ENCODE data around the gene AQP2.
A peak's percentile ranks its signal among the peaks of the same experiment; 100 is the strongest.

AQP2 gene, protein sequence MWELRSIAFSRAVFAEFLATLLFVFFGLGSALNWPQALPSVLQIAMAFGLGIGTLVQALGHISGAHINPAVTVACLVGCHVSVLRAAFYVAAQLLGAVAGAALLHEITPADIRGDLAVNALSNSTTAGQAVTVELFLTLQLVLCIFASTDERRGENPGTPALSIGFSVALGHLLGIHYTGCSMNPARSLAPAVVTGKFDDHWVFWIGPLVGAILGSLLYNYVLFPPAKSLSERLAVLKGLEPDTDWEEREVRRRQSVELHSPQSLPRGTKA

DNA sequence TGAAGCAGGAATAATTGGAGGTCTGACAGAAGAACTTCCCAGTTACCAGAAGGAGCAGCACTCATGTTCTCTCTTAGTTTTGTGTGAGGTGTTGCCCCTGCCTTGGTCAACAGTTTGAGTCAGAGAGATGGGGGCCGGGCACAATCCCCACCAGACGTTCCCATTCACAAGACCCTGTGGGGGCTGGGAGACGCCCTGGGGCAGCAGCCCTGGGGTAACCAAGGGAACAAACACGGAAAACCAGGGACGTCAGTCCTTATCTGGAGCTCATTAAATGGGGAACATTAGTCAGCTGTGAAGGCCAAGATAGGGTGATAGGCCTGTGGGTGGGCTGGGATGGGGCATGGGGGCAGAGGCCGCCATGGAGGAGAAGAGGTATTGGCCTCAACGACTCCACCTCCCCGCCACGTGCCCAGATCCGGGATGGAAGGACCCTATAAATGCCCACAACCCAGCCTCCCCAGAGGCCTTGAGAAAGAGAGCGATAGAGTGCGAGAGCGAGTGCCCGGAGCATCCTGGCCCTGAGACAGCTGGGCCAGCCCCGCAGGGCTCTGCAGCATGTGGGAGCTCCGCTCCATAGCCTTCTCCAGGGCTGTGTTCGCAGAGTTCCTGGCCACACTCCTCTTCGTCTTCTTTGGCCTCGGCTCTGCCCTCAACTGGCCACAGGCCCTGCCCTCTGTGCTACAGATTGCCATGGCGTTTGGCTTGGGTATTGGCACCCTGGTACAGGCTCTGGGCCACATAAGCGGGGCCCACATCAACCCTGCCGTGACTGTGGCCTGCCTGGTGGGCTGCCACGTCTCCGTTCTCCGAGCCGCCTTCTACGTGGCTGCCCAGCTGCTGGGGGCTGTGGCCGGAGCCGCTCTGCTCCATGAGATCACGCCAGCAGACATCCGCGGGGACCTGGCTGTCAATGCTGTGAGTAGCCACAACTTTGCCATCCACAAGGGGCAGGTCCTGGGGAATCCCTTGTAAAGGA, at the start of gene AQP2:
TSS of gene AQP2 (plus strand) at position 465 of the 979 bp plus-strand sequence. CDS start at position 559, 94 bp downstream.
- no peak for DNase-seq
- Mint-ChIP-seq H3K9me3 (no peaks in the 10 kb centered on the region), H3K27ac (no peak within 1 kb of the TSS), H3K4me3 (no peak within 1 kb of the TSS), H3K36me3 (ENCODE audit: low read depth) (no peaks in the 10 kb centered on the region), H3K4me1 (peaks cover 13% of the 10 kb centered on the region), H3K27me3 (peaks cover 22% of the 10 kb centered on the region)
- ATAC-seq, result no peak

DNA sequence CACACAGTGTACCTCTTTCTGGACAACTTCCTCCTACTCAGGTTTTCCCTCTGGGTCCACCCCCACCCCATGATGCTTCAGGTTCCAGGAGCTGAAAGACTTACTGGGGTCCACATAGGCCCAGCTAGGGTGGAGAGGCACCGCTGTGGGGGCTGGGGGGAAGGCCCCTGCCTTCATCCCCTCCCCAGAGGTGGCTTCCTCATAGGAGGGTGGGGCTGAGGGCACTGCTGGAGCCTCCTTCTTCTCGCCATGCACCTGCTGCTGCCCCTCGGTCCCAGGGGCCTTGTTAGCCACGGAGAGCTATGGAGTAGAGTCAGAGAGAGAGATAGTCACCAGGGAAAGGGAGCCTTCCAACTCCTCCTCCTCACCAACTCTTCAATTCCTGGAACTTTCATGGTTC, 49.5 kb upstream of the AQP2 start:
- Mint-ChIP-seq H3K9me3 (no peaks in the 10 kb centered on the region), H3K36me3 (ENCODE audit: low read depth) (no peaks in the 10 kb centered on the region), H3K27ac (no peak overlapping the region), H3K4me1 (peaks cover 6% of the 10 kb centered on the region), H3K27me3 (peaks cover 25% of the 10 kb centered on the region), H3K4me3 (no peak overlapping the region)
- no peak for ATAC-seq
- no peak for DNase-seq

DNA sequence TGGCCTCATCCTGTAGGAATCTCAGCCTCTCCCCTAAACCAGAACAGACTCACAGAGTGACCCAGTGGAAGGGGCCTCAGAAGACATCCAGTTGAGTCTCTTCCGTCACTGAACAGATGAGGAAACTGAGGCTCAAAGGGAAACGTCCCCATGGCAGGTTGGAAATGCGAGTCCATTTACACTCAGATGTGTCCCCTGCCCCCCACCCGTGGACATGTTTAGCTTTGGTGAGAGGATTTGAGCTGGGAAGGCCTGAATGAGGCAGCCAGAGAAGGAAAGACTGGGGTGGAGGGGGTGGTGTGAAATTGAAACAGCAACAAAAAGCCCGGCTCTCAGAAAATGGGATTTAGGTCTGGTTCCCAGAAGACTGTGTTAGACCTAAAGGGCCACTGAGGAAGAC, 48.6 kb upstream of the AQP2 start:
- Mint-ChIP-seq H3K4me3 (no peak overlapping the region), H3K9me3 (no peaks in the 10 kb centered on the region), H3K27me3 (peaks cover 25% of the 10 kb centered on the region), H3K36me3 (ENCODE audit: low read depth) (no peaks in the 10 kb centered on the region), H3K4me1 (peaks cover 6% of the 10 kb centered on the region), H3K27ac (no peak overlapping the region)
- DNase-seq (no peak), ATAC-seq (no peak)

DNA sequence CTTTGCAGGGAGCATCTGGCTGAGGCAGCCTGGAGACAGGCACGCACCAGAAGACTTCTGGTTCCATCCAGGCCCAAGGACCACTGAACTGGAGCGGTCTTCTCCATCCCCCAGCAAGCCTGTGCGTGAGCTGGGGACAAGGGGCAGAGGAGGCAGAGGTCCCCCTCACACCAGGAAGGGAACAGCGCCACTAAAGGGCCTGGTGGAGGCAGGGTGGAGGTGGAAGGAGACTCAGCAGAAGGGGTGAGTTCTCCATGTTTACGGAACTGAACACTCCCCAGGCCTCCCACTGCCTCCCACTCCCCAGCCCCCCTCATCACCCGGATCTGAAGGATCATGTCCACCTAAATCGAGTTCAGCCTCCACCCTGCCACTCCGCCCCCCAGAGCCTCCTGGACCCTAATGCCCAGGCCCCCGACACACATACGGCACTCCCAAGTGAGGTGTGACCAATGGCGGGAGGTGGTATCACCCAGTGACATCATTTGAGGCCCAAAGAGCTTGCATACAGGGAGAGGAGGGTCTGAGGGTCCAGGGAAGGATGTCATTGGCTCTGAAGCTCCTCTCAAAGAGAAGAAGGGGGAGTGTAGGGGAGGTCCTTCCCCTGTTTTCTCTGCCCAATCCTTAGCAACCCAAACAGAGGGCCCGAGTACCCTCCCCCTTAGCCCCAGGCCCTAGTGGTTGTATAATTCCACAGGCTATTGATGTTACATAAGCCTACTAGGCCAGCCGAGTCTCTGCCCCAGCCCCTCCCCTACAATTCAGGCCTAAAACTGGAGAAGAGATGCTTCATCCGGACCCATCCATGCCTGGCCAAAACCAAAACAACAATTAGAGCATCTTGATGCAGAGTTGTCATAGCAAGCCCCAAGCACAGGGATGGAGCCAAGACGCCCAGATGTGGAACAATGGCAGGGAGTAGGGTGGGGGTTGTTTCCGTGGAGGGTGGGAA, 47.9 kb upstream of the AQP2 start:
- H3K36me3 Mint-ChIP-seq (ENCODE audit: low read depth), result no peaks in the 10 kb centered on the region
- H3K4me3 Mint-ChIP-seq, result peak overlapping the region; percentile 43
- peaks cover 6% of the 10 kb centered on the region for H3K4me1 Mint-ChIP-seq
- H3K27ac Mint-ChIP-seq, result no peak overlapping the region
- DNase-seq (no peak), ATAC-seq (no peak)
- H3K9me3 Mint-ChIP-seq, result no peaks in the 10 kb centered on the region
- peaks cover 24% of the 10 kb centered on the region for H3K27me3 Mint-ChIP-seq

DNA sequence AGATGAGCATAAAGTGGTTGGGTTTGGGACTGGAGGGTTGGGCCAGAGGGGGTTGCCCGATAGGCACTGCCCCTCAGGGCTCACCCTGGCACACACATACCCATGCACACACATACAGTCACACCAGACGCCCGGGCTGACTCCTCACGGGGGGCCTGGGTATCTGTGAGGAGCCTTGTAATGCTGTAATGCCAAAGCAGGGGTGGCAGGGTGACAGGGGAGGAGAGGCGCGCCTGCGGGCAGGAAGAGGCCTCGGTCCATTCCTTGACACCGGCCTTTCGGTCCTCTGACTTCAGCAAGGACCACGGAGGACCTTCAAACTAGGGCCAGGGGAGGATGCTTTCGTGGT, 47.2 kb upstream of the AQP2 start:
- H3K27me3 Mint-ChIP-seq, result peaks cover 18% of the 10 kb centered on the region
- no peak for ATAC-seq

DNA sequence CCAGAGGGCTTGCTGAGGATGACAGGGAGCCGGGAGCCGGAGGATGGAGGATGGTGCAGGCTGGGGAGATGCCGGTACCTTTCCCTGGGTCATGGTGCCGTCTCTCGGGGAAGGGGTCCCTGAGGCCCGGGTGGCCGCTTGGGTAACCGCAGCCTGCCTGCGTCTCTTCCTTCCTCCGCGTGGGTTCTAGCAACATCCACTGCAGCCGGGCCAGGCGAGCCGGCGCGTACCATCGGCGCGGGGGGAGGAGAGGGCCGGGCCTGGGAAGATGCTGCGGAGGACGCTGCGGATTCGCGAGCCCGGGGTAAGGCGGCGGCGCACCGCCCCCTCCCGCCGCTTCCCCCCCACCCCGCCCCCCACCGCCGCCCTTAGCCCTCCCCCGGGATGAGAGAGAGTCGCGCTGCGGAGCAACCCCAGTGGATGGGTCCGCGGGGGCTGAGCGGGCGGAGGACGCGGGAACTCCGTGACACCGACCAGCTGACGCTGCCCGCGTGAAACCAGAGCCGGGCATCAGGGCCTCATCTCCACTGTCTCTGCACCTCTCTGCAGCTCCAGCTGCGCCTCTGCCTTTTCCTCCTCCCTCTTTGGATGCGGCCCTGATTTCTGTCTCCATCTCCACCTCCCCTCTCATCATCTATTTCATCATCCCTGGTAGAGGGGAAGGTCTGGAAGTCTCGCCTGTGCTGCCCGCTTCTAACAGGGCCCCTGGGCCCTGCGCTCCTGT, 46.7 kb upstream of the AQP2 start, which contains the start of gene FAIM2:
TSS of gene FAIM2 (minus strand) at position 201 of the 724 bp plus-strand sequence. CDS start at position 93, 108 bp downstream.
- Mint-ChIP-seq H3K27ac (no peak within 1 kb of the TSS), H3K27me3 (peaks cover 16% of the 10 kb centered on the region), H3K9me3 (no peaks in the 10 kb centered on the region), H3K4me1 (peaks cover 6% of the 10 kb centered on the region), H3K36me3 (ENCODE audit: low read depth) (no peaks in the 10 kb centered on the region), H3K4me3 (peak within 1 kb of the TSS; percentile 58)
- DNase-seq (peak; percentile 59), ATAC-seq (peak; percentile 55)

More for the DNA sequence above, 47.2 kb upstream of the AQP2 start:
- H3K9me3 Mint-ChIP-seq, result no peaks in the 10 kb centered on the region
- peak overlapping the region; percentile 43 for H3K4me3 Mint-ChIP-seq
- H3K36me3 Mint-ChIP-seq (ENCODE audit: low read depth), result no peaks in the 10 kb centered on the region
- no peak overlapping the region for H3K27ac Mint-ChIP-seq
- peaks cover 6% of the 10 kb centered on the region for H3K4me1 Mint-ChIP-seq
- DNase-seq, result no peak

DNA sequence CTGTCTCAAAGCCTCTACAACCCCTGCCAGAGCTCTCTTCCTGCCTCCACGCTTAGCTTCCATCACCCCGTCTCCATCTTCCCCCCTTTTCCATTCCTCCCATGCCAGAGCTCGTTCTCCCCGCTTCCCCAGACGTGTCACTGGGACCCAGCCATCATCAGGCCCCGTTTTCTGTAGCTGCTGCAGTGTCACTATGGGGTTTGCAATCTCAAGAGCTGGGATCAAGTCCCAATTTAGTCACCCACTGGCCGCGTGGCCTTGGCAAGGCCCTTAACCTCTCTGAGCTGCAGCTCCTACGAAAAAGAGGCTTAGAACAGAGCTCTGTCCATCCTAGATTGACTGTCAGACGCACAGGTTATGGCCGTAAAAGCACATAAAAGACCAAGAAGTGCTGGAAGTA, 45.9 kb upstream of the AQP2 start:
- Mint-ChIP-seq H3K4me1 (peaks cover 6% of the 10 kb centered on the region), H3K36me3 (ENCODE audit: low read depth) (no peaks in the 10 kb centered on the region), H3K4me3 (peak overlapping the region; percentile 58), H3K27ac (no peak overlapping the region), H3K9me3 (no peaks in the 10 kb centered on the region), H3K27me3 (peaks cover 16% of the 10 kb centered on the region)
- DNase-seq (no peak), ATAC-seq (no peak)

DNA sequence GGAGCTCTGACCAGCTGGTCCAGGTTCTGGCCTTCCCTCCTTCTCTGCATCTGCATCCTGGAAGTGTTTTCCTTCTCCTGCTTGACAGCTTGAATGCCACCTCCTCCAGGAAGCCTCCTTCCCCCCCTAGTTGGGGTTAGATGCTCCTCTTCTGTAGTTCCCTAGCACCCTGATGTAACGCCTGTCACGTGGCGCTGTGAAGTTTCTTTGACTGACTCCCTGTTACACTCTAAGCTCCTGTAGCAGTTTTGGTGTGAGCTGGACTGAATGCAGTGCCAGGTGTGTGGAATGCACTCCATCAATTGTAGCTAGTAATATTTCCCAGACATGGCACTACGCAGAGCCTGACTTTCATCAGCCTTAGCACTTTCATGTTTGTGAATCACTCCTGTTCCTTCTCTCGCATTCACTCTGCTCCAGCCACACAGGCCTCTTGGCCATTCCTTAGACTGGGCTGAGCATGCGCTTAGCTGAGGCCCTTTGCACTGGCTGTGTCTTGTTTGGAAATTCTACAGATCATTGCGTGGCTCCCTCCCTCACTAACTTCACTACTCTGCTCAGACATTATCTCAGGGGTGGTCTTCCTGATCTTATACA, 44.7 kb upstream of the AQP2 start:
- H3K4me1 Mint-ChIP-seq, result peaks cover 8% of the 10 kb centered on the region
- H3K36me3 Mint-ChIP-seq (ENCODE audit: low read depth), result no peaks in the 10 kb centered on the region
- no peak overlapping the region for H3K4me3 Mint-ChIP-seq
- H3K9me3 Mint-ChIP-seq, result no peaks in the 10 kb centered on the region
- ATAC-seq, result no peak
- H3K27ac Mint-ChIP-seq, result no peak overlapping the region
- H3K27me3 Mint-ChIP-seq, result peaks cover 16% of the 10 kb centered on the region
- no peak for DNase-seq

DNA sequence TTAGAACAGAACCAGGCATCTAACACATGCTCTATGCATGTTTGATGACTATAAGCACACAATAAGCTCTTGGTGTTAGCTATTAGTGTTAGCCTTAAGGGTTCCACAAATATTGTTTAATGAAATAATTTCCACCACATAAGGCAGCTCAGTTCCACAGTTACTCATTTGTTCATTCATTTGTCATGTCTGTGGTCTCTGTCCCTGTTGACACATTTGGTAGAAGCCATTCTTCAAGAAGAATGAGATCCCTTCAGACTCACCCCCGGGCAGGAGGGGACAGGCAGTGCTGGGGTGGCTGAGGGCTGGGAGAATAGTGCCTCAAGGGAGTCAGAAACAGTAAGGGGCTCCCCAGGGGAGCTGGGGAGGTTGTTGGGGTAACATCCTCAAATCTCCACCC, 43.2 kb upstream of the AQP2 start:
- Mint-ChIP-seq H3K27ac (no peak overlapping the region), H3K9me3 (no peaks in the 10 kb centered on the region), H3K27me3 (peaks cover 14% of the 10 kb centered on the region), H3K4me1 (peaks cover 8% of the 10 kb centered on the region), H3K36me3 (ENCODE audit: low read depth) (no peaks in the 10 kb centered on the region), H3K4me3 (no peak overlapping the region)
- DNase-seq (no peak), ATAC-seq (no peak)

DNA sequence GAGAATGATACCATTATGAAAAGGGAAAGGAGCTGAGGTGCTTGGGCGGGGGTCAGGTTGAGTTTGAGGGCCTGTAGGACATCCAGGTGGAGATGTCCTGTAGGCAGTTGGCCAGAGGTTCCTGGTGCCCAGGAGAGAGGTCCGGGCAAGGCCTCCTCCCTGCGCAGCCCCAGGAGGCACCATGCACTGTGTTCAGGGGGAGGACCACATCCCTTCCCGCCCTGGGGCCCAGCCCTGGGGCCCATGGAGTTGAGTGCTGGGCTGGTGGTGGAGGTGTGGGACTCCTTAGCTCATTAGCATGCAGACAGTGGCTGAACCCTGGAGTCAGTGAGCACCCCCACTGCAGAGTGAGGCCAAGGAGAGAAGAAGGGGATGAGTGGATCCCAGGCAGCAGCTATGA, 41.2 kb upstream of the AQP2 start:
- Mint-ChIP-seq H3K27ac (no peak overlapping the region), H3K9me3 (no peaks in the 10 kb centered on the region), H3K27me3 (peaks cover 11% of the 10 kb centered on the region), H3K36me3 (ENCODE audit: low read depth) (no peaks in the 10 kb centered on the region), H3K4me3 (no peak overlapping the region), H3K4me1 (peaks cover 4% of the 10 kb centered on the region)
- ATAC-seq (no peak), DNase-seq (no peak)

DNA sequence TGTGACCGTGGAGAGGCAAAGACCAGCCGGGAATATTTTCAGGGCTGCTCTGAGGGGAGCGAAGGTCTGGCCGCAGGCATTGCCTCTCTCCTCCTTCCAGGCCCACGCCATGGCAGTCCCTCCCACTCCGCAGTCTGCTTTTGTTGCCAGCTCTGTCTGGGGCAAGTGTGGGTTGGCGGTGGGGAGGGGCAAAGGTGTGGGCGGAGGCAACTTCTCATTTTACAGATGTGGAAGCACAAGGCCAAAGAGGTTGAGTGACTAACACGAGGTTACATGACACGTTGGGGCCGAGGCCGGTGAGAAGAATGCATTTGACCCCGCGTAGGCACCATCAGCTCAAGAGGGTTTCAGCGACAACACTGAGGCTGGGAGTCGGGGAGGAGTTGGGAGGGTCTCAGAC, 40.7 kb upstream of the AQP2 start:
- H3K4me1 Mint-ChIP-seq, result peaks cover 2% of the 10 kb centered on the region
- H3K27ac Mint-ChIP-seq, result no peak overlapping the region
- DNase-seq (no peak), ATAC-seq (peak; percentile 46)
- no peak overlapping the region for H3K4me3 Mint-ChIP-seq
- H3K27me3 Mint-ChIP-seq, result peaks cover 6% of the 10 kb centered on the region
- H3K36me3 Mint-ChIP-seq (ENCODE audit: low read depth), result no peaks in the 10 kb centered on the region
- no peaks in the 10 kb centered on the region for H3K9me3 Mint-ChIP-seq

DNA sequence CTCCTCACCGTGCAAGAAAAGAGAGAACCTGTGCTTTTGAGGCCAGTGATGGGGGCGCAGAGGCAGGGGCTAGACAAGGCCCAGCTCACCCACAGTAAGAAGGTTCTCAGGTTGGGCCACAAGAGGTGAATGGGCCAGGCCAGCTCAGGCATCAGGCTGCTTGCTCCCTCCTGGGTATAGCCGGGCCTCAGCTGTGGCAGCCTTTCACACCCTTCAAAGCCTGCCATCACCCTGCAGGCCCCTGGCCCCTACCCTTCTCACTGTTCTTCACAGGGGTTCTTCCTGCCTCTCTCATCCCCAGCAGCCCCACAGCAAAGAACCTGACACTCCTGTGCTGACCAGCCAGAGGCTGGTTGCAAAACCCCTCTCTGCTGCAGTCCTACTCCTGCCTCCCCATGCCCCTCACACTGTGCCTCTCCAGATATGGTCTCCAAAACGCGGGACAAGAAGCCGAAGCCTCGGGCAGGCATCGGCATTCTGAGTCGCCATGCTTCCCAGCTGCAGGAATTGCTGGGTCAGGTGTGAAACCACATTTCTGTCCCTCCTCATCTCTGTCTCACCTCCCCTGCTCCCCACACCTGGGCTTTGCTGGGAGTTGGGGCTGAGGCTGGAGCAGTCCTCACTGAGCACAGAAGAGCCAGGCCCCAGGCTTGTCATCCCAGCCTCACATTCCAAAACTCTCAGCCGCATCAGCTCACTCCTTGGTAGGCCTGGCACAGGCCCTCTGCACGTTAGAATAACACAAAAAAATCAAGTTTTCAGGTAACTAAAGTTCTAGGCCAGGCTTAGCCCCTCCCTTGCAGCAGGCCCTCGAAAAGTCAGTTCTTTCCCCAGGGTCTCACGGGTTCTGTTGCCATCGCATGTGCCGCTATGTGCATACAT, 40.0 kb upstream of the AQP2 start:
- H3K9me3 Mint-ChIP-seq, result no peaks in the 10 kb centered on the region
- H3K4me1 Mint-ChIP-seq, result peaks cover 2% of the 10 kb centered on the region
- H3K36me3 Mint-ChIP-seq (ENCODE audit: low read depth), result no peaks in the 10 kb centered on the region
- no peak overlapping the region for H3K4me3 Mint-ChIP-seq
- DNase-seq (no peak), ATAC-seq (no peak)
- H3K27ac Mint-ChIP-seq, result no peak overlapping the region
- H3K27me3 Mint-ChIP-seq, result peaks cover 4% of the 10 kb centered on the region

DNA sequence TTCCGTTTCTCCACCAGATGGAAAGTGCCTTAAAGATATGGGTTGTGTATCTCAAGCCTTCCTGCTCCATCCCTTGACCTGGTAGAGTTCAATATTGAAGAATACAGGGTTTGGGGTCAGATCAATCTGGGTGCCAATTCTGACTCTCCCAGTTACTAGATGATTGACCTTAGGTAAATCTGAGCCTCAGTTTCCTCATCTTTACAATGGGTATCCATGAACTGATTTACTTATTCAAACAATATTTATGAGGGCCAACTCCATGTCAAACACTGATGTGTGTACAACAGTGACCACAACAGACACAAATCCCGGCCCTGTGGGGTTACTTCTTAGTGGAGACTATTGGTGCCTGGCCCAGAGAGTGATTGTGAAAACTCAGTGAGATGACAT, 39.3 kb upstream of the AQP2 start:
- H3K27me3 Mint-ChIP-seq, result peaks cover 2% of the 10 kb centered on the region

More for the DNA sequence above, 39.3 kb upstream of the AQP2 start:
- no peak overlapping the region for H3K27ac Mint-ChIP-seq
- DNase-seq (no peak), ATAC-seq (no peak)
- H3K4me3 Mint-ChIP-seq, result no peak overlapping the region
- peaks cover 2% of the 10 kb centered on the region for H3K4me1 Mint-ChIP-seq
- H3K9me3 Mint-ChIP-seq, result no peaks in the 10 kb centered on the region
- H3K36me3 Mint-ChIP-seq (ENCODE audit: low read depth), result no peaks in the 10 kb centered on the region
